Common myeloid progenitor, CD34-positive (primary cell): ENCODE measurements around the gene ZNF791.

Experiments
- CTCF ChIA-PET: fragments of 350-600 bp; sonication (Branson Sonifier 250); formaldehyde crosslinking; loops from one replicate; lab custom pipeline; 2021; ENCODE audit warnings: antibody characterized with exemption; lab: Charles Lee
- POLR2A ChIA-PET: fragments of 350-600 bp; sonication (Branson Sonifier 250); formaldehyde crosslinking; loops from one replicate; lab custom pipeline; 2021; ENCODE audit warnings: antibody characterized with exemption; lab: Charles Lee
- DNase-seq, 3 donors: peaks; one replicate each; pipeline versions ENCODE4 v3.0.0 to v3.0.0-alpha.2; 2013
- H3K27ac ChIP-seq, 2 experiments: 1 replicate in 1 of 2; 2 replicates in 1 of 2; pipeline ENCODE4 v1.7.0; 2013; ENCODE audit warnings: inconsistent platforms in 2 of 2, low read length in 2 of 2, mild to moderate bottlenecking in 2 of 2, low read depth in 1 of 2, moderate library complexity in 1 of 2; ENCODE audit not compliant: severe bottlenecking in 2 of 2, insufficient read depth in 1 of 2, poor library complexity in 1 of 2
- H3K27me3 ChIP-seq, 5 experiments: replicated peaks in 2 of 5; 1 replicate in 3 of 5; 2 replicates in 2 of 5; pipeline versions ENCODE4 v1.6.1 to v1.7.0; 2013; ENCODE audit warnings: low read length in 4 of 5, mild to moderate bottlenecking in 2 of 5, moderate library complexity in 2 of 5, inconsistent platforms in 1 of 5; ENCODE audit not compliant: insufficient read depth in 5 of 5, control insufficient read depth in 4 of 5
- H3K36me3 ChIP-seq, 4 experiments: 1 replicate in 2 of 4; 2 replicates in 2 of 4; pipeline versions ENCODE4 v1.6.1 to v1.7.0; 2013; ENCODE audit warnings: low read length in 3 of 4, control low read depth in 1 of 4, mild to moderate bottlenecking in 1 of 4; ENCODE audit not compliant: control insufficient read depth in 4 of 4, insufficient read depth in 4 of 4
- H3K4me1 ChIP-seq, 4 experiments: 1 replicate in 3 of 4; 2 replicates in 1 of 4; pipeline versions ENCODE4 v1.6.1 to v1.7.1; 2013; ENCODE audit warnings: low read length in 3 of 4, mild to moderate bottlenecking in 3 of 4, control low read depth in 1 of 4, inconsistent platforms in 1 of 4, moderate library complexity in 1 of 4; ENCODE audit not compliant: control insufficient read depth in 4 of 4, insufficient read depth in 4 of 4; ENCODE audit errors: control extremely low read depth in 1 of 4
- H3K4me3 ChIP-seq, 7 experiments: 1 replicate in 4 of 7; 2 replicates in 3 of 7; pipeline versions ENCODE4 v1.5.1 to v1.7.0; 2013; ENCODE audit warnings: mild to moderate bottlenecking in 7 of 7, low read length in 6 of 7, moderate library complexity in 6 of 7, inconsistent platforms in 2 of 7, low read depth in 2 of 7, control low read depth in 1 of 7; ENCODE audit not compliant: insufficient read depth in 4 of 7, control insufficient read depth in 1 of 7; ENCODE audit errors: extremely low read depth in 1 of 7
- H3K9me3 ChIP-seq, 5 experiments: 1 replicate in 4 of 5; 2 replicates in 1 of 5; pipeline versions ENCODE4 v1.6.1 to v1.7.1; 2013; ENCODE audit warnings: low read length in 4 of 5, mild to moderate bottlenecking in 2 of 5, inconsistent platforms in 1 of 5, low read depth in 1 of 5, moderate library complexity in 1 of 5; ENCODE audit not compliant: control insufficient read depth in 4 of 5, insufficient read depth in 2 of 5; ENCODE audit errors: control extremely low read depth in 1 of 5
- WGBS: methylation state at CpG from one replicate; pipeline ENCODE4 v1.1.5; 2013; ENCODE audit not compliant: insufficient coverage; 5-methylcytosine and 5-hydroxymethylcytosine counted together

The ZNF791 gene

GRCh38 chr19:12669270-12670158, 58.8 kb downstream of the ZNF791 start:
- Histone ChIP-seq H3K27ac (peak overlapping the region; percentile 100), H3K36me3 (peaks cover 0 to 29% (median 20%) of the 10 kb centered on the region in 4 experiments), H3K27me3 (no peaks in the 10 kb centered on the region), H3K4me3 (peak overlapping the region; percentile 83 to 98 (median 96)), H3K9me3 (no peaks in the 10 kb centered on the region), H3K4me1 (peaks cover 4 to 54% (median 46%) of the 10 kb centered on the region in 4 experiments)
- 0% methylated on average over 47 of the region's 64 CpGs for WGBS
- POLR2A ChIA-PET = interaction anchor here (0.6 to 1.7 kb wide), 4 partner anchors 10 to 123 kb away, joined by 3 to 4 read pairs (median 4); partner anchors contain the start of gene FBXW9
- peak; percentile 85 to 86 (median 85) for DNase-seq
- CTCF ChIA-PET = interaction anchor here (0.6 to 1.8 kb wide), 3 partner anchors 10 to 539 kb away, joined by 3 to 9 read pairs (median 3); no protein-coding TSS in a partner anchor

- H3K4me1 ChIP-seq = peaks cover 4 to 46% (median 37%) of the 10 kb centered on the region in 4 experiments
- no peak for DNase-seq
- POLR2A ChIA-PET = no interaction called here
- H3K36me3 ChIP-seq = peaks cover under 1 to 32% (median 23%) of the 10 kb centered on the region in 4 experiments
- H3K27me3 ChIP-seq = no peaks in the 10 kb centered on the region
- peak overlapping the region; percentile 83 to 98 (median 96) for H3K4me3 ChIP-seq
- CTCF ChIA-PET = interaction anchor here (0.6 to 2.9 kb wide), 9 partner anchors 9 to 540 kb away, joined by 3 to 27 read pairs (median 3); no protein-coding TSS in a partner anchor
- peak overlapping the region; percentile 100 for H3K27ac ChIP-seq
- 58% methylated on average over 21 of the region's 26 CpGs for WGBS
- no peaks in the 10 kb centered on the region for H3K9me3 ChIP-seq
Measured at GRCh38 chr19:12670159-12670928, 59.6 kb downstream of the ZNF791 start.

GRCh38 chr19:12672744-12673143, 62.0 kb downstream of the ZNF791 start:
- CTCF ChIA-PET = interaction anchor here (0.7 to 2.9 kb wide), 14 partner anchors 10 to 613 kb away, joined by 3 to 27 read pairs (median 5); partner anchors contain the start of gene FBXW9
- H3K4me1 ChIP-seq = peaks cover 4 to 26% (median 22%) of the 10 kb centered on the region in 4 experiments
- H3K36me3 ChIP-seq = peaks cover 8 to 53% (median 43%) of the 10 kb centered on the region in 4 experiments
- no peak for DNase-seq
- H3K4me3 ChIP-seq = no peak overlapping the region
- no peak overlapping the region for H3K27ac ChIP-seq
- POLR2A ChIA-PET = no interaction called here
- H3K27me3 ChIP-seq = no peaks in the 10 kb centered on the region
- no peaks in the 10 kb centered on the region for H3K9me3 ChIP-seq
- WGBS = 100% methylated on average over 1 of the region's 10 CpGs

- ChIA-PET POLR2A (no interaction called here), CTCF (interaction anchor here (3.6 kb wide), 1 partner anchor 21 kb away, joined by 27 read pairs; the partner anchor contains the start of gene FBXW9)
- H3K27me3 ChIP-seq = no peaks in the 10 kb centered on the region
- H3K27ac ChIP-seq = no peak overlapping the region
- no peaks in the 10 kb centered on the region for H3K9me3 ChIP-seq
- WGBS = 98% methylated on average over 10 of the region's 10 CpGs
- peaks cover 0 to 11% (median 9%) of the 10 kb centered on the region in 4 experiments for H3K4me1 ChIP-seq
- H3K36me3 ChIP-seq = peaks cover 8 to 68% (median 59%) of the 10 kb centered on the region in 4 experiments
- DNase-seq = no peak
- no peak overlapping the region for H3K4me3 ChIP-seq
Measured at GRCh38 chr19:12675399-12675798, 64.7 kb downstream of the ZNF791 start.

GRCh38 chr19:12675940-12676339, 65.2 kb downstream of the ZNF791 start:
- no peak overlapping the region for H3K4me3 ChIP-seq
- peaks cover 8 to 68% (median 59%) of the 10 kb centered on the region in 4 experiments for H3K36me3 ChIP-seq
- POLR2A ChIA-PET = no interaction called here
- no peaks in the 10 kb centered on the region for H3K9me3 ChIP-seq
- H3K4me1 ChIP-seq = peaks cover 0 to 9% (median 6%) of the 10 kb centered on the region in 4 experiments
- H3K27me3 ChIP-seq = no peaks in the 10 kb centered on the region
- WGBS = over 99% methylated on average over 15 of the region's 15 CpGs
- H3K27ac ChIP-seq = no peak overlapping the region
- CTCF ChIA-PET = interaction anchor here (1.1 to 3.6 kb wide), 7 partner anchors 9 to 172 kb away, joined by 3 to 27 read pairs (median 4); partner anchors contain the start of genes FBXW9, MAN2B1 and WDR83
- DNase-seq = no peak

- H3K36me3 ChIP-seq = peaks cover 8 to 68% (median 59%) of the 10 kb centered on the region in 4 experiments
- no peaks in the 10 kb centered on the region for H3K9me3 ChIP-seq
- H3K4me1 ChIP-seq = peaks cover 0 to 11% (median 10%) of the 10 kb centered on the region in 4 experiments
- WGBS = 34% methylated on average over 4 of the region's 4 CpGs
- ChIA-PET POLR2A (no interaction called here), CTCF (interaction anchor here (0.6 to 3.6 kb wide), 14 partner anchors 10 to 215 kb away, joined by 3 to 27 read pairs (median 4); partner anchors contain the start of genes FBXW9, MAN2B1 and WDR83)
- no peak overlapping the region for H3K27ac ChIP-seq
- H3K27me3 ChIP-seq = no peaks in the 10 kb centered on the region
- no peak overlapping the region for H3K4me3 ChIP-seq
- peak; percentile 80 to 88 (median 82) for DNase-seq
Measured at GRCh38 chr19:12676384-12676792, 65.7 kb downstream of the ZNF791 start.
